ENCODE data around the gene PRAMEF5. TPM values are rescaled to one million over a fixed set of nuclear protein-coding genes. Genes with fewer than 3 reads are reported as not detected.
"Not testable (repeated sequence)": the region's sequence is repeated elsewhere in the genome, so short reads cannot be mapped to it uniquely, and the experiment has no call there.

The PRAMEF5 gene
- polyA plus RNA-seq (ENCODE audit: insufficient read length in 3 of 3), result not detected

GRCh38 chr1:13253898-13254297 is at the start of gene PRAMEF5:
Gene PRAMEF5, plus strand, starts transcription at chr1:13254198. Its CDS starts 5,071 bp downstream, at chr1:13259269.
- DNase-seq (ENCODE audit: low read depth in 3 of 3, low spot score in 2 of 3), result not testable (repeated sequence)

- DNase-seq (ENCODE audit: low read depth in 3 of 3, low spot score in 2 of 3), result not testable (repeated sequence)
Observed at GRCh38 chr1:13208712-13209111, 45.3 kb upstream of the PRAMEF5 start.

- DNase-seq (ENCODE audit: low read depth in 3 of 3, low spot score in 2 of 3), result not testable (repeated sequence)
Observed at GRCh38 chr1:13216619-13217018, 37.4 kb upstream of the PRAMEF5 start.

GRCh38 chr1:13219203-13219602 is 34.8 kb upstream of the PRAMEF5 start:
- DNase-seq (ENCODE audit: low read depth in 3 of 3, low spot score in 2 of 3), result not testable (repeated sequence)

- DNase-seq (ENCODE audit: low read depth in 3 of 3, low spot score in 2 of 3), result not testable (repeated sequence)
Observed at GRCh38 chr1:13222788-13223187, 31.2 kb upstream of the PRAMEF5 start.

GRCh38 chr1:13224480-13225060 is 29.4 kb upstream of the PRAMEF5 start:
- no peak for DNase-seq (ENCODE audit: low read depth in 3 of 3, low spot score in 2 of 3)

GRCh38 chr1:13225675-13226204 is 28.3 kb upstream of the PRAMEF5 start, which contains the start of gene PRAMEF18:
Gene PRAMEF18, minus strand, starts transcription at chr1:13226154. Its CDS starts 48 bp downstream, at chr1:13226106.
- DNase-seq (ENCODE audit: low read depth in 3 of 3, low spot score in 2 of 3), result not testable (repeated sequence)

GRCh38 chr1:13227271-13228055 is 26.5 kb upstream of the PRAMEF5 start:
- DNase-seq (ENCODE audit: low read depth in 3 of 3, low spot score in 2 of 3), result not testable (repeated sequence)

GRCh38 chr1:13228343-13228781 is 25.6 kb upstream of the PRAMEF5 start:
- no peak for DNase-seq (ENCODE audit: low read depth in 3 of 3, low spot score in 2 of 3)

- DNase-seq (ENCODE audit: low read depth in 3 of 3, low spot score in 2 of 3), result not testable (repeated sequence)
Observed at GRCh38 chr1:13230096-13230495, 23.9 kb upstream of the PRAMEF5 start.

GRCh38 chr1:13230601-13231000 is 23.4 kb upstream of the PRAMEF5 start:
- not testable (repeated sequence) for DNase-seq (ENCODE audit: low read depth in 3 of 3, low spot score in 2 of 3)

- not testable (repeated sequence) for DNase-seq (ENCODE audit: low read depth in 3 of 3, low spot score in 2 of 3)
Observed at GRCh38 chr1:13231061-13231750, 22.8 kb upstream of the PRAMEF5 start.

GRCh38 chr1:13232056-13232455 is 21.9 kb upstream of the PRAMEF5 start:
- DNase-seq (ENCODE audit: low read depth in 3 of 3, low spot score in 2 of 3), result not testable (repeated sequence)

- not testable (repeated sequence) for DNase-seq (ENCODE audit: low read depth in 3 of 3, low spot score in 2 of 3)
Observed at GRCh38 chr1:13234057-13234456, 19.9 kb upstream of the PRAMEF5 start.

GRCh38 chr1:13237572-13237971 is 16.4 kb upstream of the PRAMEF5 start:
- DNase-seq (ENCODE audit: low read depth in 3 of 3, low spot score in 2 of 3), result not testable (repeated sequence)

GRCh38 chr1:13239633-13240032 is 14.4 kb upstream of the PRAMEF5 start:
- not testable (repeated sequence) for DNase-seq (ENCODE audit: low read depth in 3 of 3, low spot score in 2 of 3)

GRCh38 chr1:13243536-13244263 is 10.3 kb upstream of the PRAMEF5 start:
- not testable (repeated sequence) for DNase-seq (ENCODE audit: low read depth in 3 of 3, low spot score in 2 of 3)

GRCh38 chr1:13245841-13246553 is 8.0 kb upstream of the PRAMEF5 start:
- DNase-seq (ENCODE audit: low read depth in 3 of 3, low spot score in 2 of 3), result not testable (repeated sequence)

GRCh38 chr1:13246554-13246871 is 7.5 kb upstream of the PRAMEF5 start:
- DNase-seq (ENCODE audit: low read depth in 3 of 3, low spot score in 2 of 3), result not testable (repeated sequence)

- not testable (repeated sequence) for DNase-seq (ENCODE audit: low read depth in 3 of 3, low spot score in 2 of 3)
Observed at GRCh38 chr1:13247122-13247521, 6.9 kb upstream of the PRAMEF5 start.
